DOHH2 (cell line): ENCODE measurements around the gene ZBTB3.
"Not testable (repeated sequence)": the region's sequence is repeated elsewhere in the genome, so short reads cannot be mapped to it uniquely, and the experiment has no call there.

Source experiments
- H3F3A ChIP-seq: fragments of 200-600 bp; sonication (generic), shearing (Covaris generic); 2 replicates; pipeline ENCODE4 v1.6.0; 2016; ENCODE audit warnings: antibody characterized with exemption, mild to moderate bottlenecking; ENCODE audit not compliant: control insufficient read depth, insufficient read depth
- H3K27ac ChIP-seq: fragments of 200-600 bp; sonication (generic); 2 replicates; pipeline ENCODE4 v1.5.1; 2014; ENCODE audit warnings: low read depth, mild to moderate bottlenecking, low read length, moderate library complexity
- H3K27me3 ChIP-seq: fragments of 200-600 bp; sonication (generic); 2 replicates; pipeline ENCODE4 v1.6.1; 2014; ENCODE audit warnings: mild to moderate bottlenecking, low read length, mixed read lengths; ENCODE audit not compliant: control insufficient read depth
- H3K36me3 ChIP-seq: fragments of 200-600 bp; sonication (generic); 2 replicates; pipeline ENCODE4 v1.6.1; 2014; ENCODE audit warnings: mild to moderate bottlenecking, low read length, moderate library complexity, mixed read lengths; ENCODE audit not compliant: control insufficient read depth
- H3K4me1 ChIP-seq: fragments of 200-600 bp; sonication (generic); 2 replicates; pipeline ENCODE4 v1.6.1; 2014; ENCODE audit warnings: mild to moderate bottlenecking, low read length, mixed read lengths; ENCODE audit not compliant: control insufficient read depth
- H3K4me2 ChIP-seq: fragments of 200-600 bp; sonication (generic); 2 replicates; pipeline ENCODE4 v1.6.0; 2014; ENCODE audit warnings: mild to moderate bottlenecking, low read length, moderate library complexity
- H3K4me3 ChIP-seq: fragments of 200-600 bp; sonication (generic); 2 replicates; pipeline ENCODE4 v1.5.1; 2014; ENCODE audit warnings: mild to moderate bottlenecking, low read length, mixed read lengths
- H3K79me2 ChIP-seq: fragments of 200-600 bp; sonication (generic); 2 replicates; pipeline ENCODE4 v1.6.1; 2014; ENCODE audit warnings: mild to moderate bottlenecking, low read length, mixed read lengths; ENCODE audit not compliant: control insufficient read depth
- H3K9me2 ChIP-seq: fragments of 200-600 bp; sonication (generic); replicated peaks from 2 replicates; pipeline ENCODE4 v1.6.1; 2014; ENCODE audit warnings: mild to moderate bottlenecking, low read length, mixed read lengths; ENCODE audit not compliant: control insufficient read depth
- H3K9me3 ChIP-seq: fragments of 200-600 bp; sonication (generic); 2 replicates; pipeline ENCODE4 v1.6.1; 2014; ENCODE audit warnings: antibody characterized with exemption, low read length, mixed read lengths; ENCODE audit not compliant: control insufficient read depth, insufficient read depth
- H4K20me1 ChIP-seq: fragments of 200-600 bp; sonication (generic); 2 replicates; pipeline ENCODE4 v1.6.0; 2014; ENCODE audit warnings: low read depth, mild to moderate bottlenecking, antibody characterized with exemption, low read length, moderate library complexity; ENCODE audit not compliant: control insufficient read depth, insufficient read depth
- EZH2phosphoT487 ChIP-seq: fragments of 200-600 bp; sonication (generic); IDR thresholded peaks from 2 replicates; pipeline ENCODE4 v1.6.1; 2017; ENCODE audit warnings: borderline replicate concordance, mild to moderate bottlenecking, antibody characterized with exemption, low read length, moderate library complexity, mixed read lengths
- TF ChIP-seq, protein P1 (sequence below): fragments of 200-600 bp; sonication (generic); IDR thresholded peaks from one replicate; pipeline ENCODE4 v1.5.1; 2014; ENCODE audit warnings: antibody characterized with exemption, mild to moderate bottlenecking, low read depth, low read length; ENCODE audit not compliant: poor library complexity, severe bottlenecking

Gene ZBTB3

DNA sequence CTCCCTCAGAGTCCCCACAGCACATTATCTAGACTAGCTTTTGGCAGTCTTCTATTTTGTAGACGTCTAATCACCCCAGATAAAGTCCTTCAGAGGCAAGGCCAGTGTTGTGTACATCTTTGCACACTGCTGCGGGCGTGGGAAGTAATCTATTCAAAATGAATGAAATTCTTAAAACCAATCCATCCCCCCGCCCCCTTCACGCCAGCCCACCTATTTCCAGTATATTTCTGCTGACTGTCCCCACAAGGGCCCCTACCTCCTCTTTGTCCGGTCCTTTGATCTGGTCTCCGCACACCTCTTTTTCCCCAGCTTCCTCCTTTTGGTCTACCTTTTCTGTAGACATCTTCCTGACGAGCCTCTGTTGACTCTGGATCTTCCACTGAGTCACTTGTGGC, 47.1 kb downstream of the ZBTB3 start:
- Histone ChIP-seq H3K4me2 (peak overlapping the region; percentile 94), H3K27ac (no peak overlapping the region), H3K4me1 (peaks cover 49% of the 10 kb centered on the region), H3K9me2 (no peaks in the 10 kb centered on the region), H3K4me3 (peak overlapping the region; percentile 92), H3F3A (peaks cover 26% of the 10 kb centered on the region), H3K9me3 (no peaks in the 10 kb centered on the region), H3K79me2 (peaks cover 18% of the 10 kb centered on the region), H3K27me3 (no peaks in the 10 kb centered on the region), H4K20me1 (no peaks in the 10 kb centered on the region), H3K36me3 (peaks cover 49% of the 10 kb centered on the region)
- TF ChIP-seq, protein P1, sequence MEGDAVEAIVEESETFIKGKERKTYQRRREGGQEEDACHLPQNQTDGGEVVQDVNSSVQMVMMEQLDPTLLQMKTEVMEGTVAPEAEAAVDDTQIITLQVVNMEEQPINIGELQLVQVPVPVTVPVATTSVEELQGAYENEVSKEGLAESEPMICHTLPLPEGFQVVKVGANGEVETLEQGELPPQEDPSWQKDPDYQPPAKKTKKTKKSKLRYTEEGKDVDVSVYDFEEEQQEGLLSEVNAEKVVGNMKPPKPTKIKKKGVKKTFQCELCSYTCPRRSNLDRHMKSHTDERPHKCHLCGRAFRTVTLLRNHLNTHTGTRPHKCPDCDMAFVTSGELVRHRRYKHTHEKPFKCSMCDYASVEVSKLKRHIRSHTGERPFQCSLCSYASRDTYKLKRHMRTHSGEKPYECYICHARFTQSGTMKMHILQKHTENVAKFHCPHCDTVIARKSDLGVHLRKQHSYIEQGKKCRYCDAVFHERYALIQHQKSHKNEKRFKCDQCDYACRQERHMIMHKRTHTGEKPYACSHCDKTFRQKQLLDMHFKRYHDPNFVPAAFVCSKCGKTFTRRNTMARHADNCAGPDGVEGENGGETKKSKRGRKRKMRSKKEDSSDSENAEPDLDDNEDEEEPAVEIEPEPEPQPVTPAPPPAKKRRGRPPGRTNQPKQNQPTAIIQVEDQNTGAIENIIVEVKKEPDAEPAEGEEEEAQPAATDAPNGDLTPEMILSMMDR, result no peak
- TF ChIP-seq EZH2phosphoT487, result no peak

DNA sequence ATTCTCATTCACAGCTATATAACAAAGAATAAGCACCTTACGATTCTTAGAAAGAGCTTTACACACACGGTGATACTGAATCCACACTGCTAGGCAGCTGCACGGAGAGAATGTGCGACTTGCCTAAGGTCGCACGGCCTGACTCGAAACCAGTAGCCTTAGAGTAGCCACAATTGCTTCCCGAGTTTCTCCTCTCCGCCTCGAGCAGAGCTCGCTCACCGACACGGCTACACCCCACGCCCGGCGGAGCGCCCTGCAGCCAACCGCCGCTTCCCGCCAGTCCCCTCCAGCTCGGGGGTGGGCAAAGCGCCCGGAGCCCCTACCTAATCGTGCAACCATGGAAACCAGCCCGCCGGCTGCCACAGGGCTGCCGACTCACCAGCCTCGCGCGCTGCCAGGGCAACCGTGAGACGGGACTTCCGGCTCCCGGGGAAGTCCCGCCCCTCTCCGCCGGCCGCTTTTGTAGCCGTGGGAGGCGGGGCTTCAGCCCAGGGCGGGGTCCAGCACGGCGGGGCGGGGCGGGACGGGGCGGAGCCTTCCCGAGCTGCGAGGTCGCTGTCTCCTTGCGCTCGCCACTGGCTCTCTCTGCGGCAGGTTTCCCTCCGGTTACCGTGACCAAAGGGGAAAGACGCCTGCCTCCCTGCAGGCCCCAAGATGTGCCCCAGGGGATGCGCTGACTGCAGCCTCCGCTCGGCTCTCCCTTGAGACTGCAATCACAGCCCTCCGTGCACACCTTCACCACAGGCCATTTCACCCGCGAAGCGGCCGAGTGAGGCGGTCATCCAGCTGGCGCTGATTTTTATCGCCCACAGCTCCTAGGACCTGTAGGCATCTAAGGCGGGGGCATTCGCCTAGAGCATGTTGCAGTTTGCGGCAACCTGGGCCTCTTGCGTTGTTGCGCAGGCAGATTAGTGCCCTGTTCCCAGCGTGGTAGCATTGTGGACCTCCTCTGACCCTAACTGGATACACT, 47.8 kb downstream of the ZBTB3 start:
- no peak for TF ChIP-seq EZH2phosphoT487
- TF ChIP-seq, protein P1, result no peak
- Histone ChIP-seq H3K36me3 (peaks cover 46% of the 10 kb centered on the region), H3K27me3 (no peaks in the 10 kb centered on the region), H3K4me2 (peak overlapping the region; percentile 94), H3F3A (peaks cover 20% of the 10 kb centered on the region), H3K79me2 (peaks cover 18% of the 10 kb centered on the region), H3K4me3 (peak overlapping the region; percentile 92), H3K9me3 (no peaks in the 10 kb centered on the region), H3K27ac (no peak overlapping the region), H3K4me1 (peaks cover 49% of the 10 kb centered on the region), H4K20me1 (no peaks in the 10 kb centered on the region), H3K9me2 (no peaks in the 10 kb centered on the region)

DNA sequence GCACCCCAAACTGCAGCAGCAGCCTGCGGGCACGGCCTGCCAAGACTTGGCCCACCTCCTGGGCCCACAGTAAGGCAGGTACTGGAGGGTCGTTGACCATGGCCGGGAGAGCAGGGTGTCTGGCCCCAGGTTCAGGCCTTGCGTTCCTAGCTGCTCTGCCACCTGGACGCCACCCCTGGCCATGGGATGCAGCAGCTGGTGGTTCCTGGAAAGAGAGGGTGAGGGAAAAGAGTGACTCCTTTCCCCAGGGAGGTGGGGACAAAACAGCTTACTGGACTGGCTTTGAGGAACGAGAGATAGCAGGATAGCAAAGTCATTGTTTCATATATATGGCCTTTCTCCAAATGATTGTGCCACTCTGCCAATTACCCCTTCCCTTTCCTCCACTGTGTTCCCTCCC, 48.5 kb downstream of the ZBTB3 start:
- H3F3A ChIP-seq, result peaks cover 13% of the 10 kb centered on the region
- peak overlapping the region; percentile 94 for H3K4me2 ChIP-seq
- no peaks in the 10 kb centered on the region for H3K9me2 ChIP-seq
- peaks cover 18% of the 10 kb centered on the region for H3K79me2 ChIP-seq
- peaks cover 46% of the 10 kb centered on the region for H3K4me1 ChIP-seq
- no peaks in the 10 kb centered on the region for H3K9me3 ChIP-seq
- no peaks in the 10 kb centered on the region for H3K27me3 ChIP-seq
- H4K20me1 ChIP-seq, result no peaks in the 10 kb centered on the region
- TF ChIP-seq, protein P1, result no peak
- TF ChIP-seq EZH2phosphoT487, result no peak
- H3K27ac ChIP-seq, result no peak overlapping the region
- H3K4me3 ChIP-seq, result peak overlapping the region; percentile 92
- H3K36me3 ChIP-seq, result peaks cover 44% of the 10 kb centered on the region

DNA sequence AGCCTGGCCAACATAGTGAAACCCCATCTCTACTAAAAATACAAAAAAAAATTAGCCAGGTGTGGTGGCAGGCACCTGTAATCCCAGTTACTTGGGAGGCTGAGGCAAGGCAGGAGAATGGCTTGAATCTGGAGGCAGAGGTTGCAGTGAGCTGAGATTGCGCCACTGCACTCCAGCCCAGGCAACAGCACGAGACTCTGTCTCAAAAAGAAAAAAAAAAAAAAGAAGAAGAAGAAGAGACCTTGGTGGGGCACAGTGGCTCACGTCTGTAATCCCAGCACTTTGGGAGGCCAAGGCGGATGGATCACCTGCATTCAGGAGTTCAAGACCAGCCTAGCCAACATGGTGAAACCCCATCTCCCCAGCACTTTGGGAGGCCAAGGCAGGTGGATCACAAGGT, 50.0 kb downstream of the ZBTB3 start:
- not testable (repeated sequence) for H4K20me1 ChIP-seq
- H3K4me1 ChIP-seq, result peaks cover 36% of the 10 kb centered on the region

More for the DNA sequence above, 50.0 kb downstream of the ZBTB3 start:
- not testable (repeated sequence) for H3K4me3 ChIP-seq, H3K9me3 ChIP-seq, H3K27me3 ChIP-seq, H3K9me2 ChIP-seq, H3K4me2 ChIP-seq, H3K27ac ChIP-seq, H3F3A ChIP-seq
- Histone ChIP-seq H3K36me3 (peaks cover 35% of the 10 kb centered on the region), H3K79me2 (peaks cover 18% of the 10 kb centered on the region)
